Upper lobe of left lung (tissue), 4 donors: ENCODE data around the gene ARHGEF17.

Experiments used
- POLR2A ChIP-seq, 4 donors: fragments of 450-650 bp; IDR thresholded peaks; one replicate each; pipeline ENCODE4 v1.5.1; 2016 to 2017; ENCODE audit warnings: antibody characterized with exemption in 4 of 4, mild to moderate bottlenecking in 2 of 4
- TF ChIP-seq, protein P1 (sequence below), 6 experiments: fragments of 450-650 bp in 4 of 6; fragments of 200-600 bp in 2 of 6; sonication (generic) in 2 of 6; IDR thresholded peaks; one replicate each; pipeline ENCODE4 v1.5.1; 2016 to 2019; ENCODE audit warnings: antibody characterized with exemption in 6 of 6

DNA sequence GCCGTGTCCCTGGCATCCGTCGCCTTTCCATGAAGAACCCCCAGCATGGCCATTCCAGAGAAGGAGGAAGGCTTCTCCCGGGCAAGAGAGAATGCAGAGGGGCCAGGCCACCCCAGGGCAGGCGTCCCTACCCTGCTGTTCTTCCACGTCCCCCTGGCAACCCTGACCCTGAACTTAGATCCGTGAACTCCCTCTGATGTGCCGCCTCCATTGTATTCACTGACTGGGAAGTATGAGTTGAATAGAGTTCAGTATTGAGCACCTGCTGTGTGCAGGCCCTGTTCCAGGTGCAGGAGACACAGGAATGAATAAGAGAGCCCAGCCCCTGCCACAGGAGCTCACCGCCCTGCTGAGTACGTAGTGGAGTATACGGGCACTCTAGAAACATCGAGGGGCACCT lies 39.0 kb downstream of the ARHGEF17 start:
- no peak for TF ChIP-seq POLR2A (IDR thresholded peaks at IDR 0.05)
- TF ChIP-seq, protein P1, sequence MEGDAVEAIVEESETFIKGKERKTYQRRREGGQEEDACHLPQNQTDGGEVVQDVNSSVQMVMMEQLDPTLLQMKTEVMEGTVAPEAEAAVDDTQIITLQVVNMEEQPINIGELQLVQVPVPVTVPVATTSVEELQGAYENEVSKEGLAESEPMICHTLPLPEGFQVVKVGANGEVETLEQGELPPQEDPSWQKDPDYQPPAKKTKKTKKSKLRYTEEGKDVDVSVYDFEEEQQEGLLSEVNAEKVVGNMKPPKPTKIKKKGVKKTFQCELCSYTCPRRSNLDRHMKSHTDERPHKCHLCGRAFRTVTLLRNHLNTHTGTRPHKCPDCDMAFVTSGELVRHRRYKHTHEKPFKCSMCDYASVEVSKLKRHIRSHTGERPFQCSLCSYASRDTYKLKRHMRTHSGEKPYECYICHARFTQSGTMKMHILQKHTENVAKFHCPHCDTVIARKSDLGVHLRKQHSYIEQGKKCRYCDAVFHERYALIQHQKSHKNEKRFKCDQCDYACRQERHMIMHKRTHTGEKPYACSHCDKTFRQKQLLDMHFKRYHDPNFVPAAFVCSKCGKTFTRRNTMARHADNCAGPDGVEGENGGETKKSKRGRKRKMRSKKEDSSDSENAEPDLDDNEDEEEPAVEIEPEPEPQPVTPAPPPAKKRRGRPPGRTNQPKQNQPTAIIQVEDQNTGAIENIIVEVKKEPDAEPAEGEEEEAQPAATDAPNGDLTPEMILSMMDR (IDR thresholded peaks at IDR 0.05), result no peak
